T-helper 1 cell (primary cell): ENCODE measurements around the gene FNTB.
"Not testable (repeated sequence)": the region's sequence is repeated elsewhere in the genome, so short reads cannot be mapped to it uniquely, and the experiment has no call there.

Source experiments
- DNase-seq, 5 donors: peaks; one replicate each; pipeline ENCODE4 v3.0.0-alpha.2; 2012 to 2020

FNTB gene

GRCh38 chr14:65054471-65055085 is 67.9 kb downstream of the FNTB start:
- DNase-seq, result no peak

- DNase-seq, result no peak
These were observed 71.0 kb downstream of the FNTB start for GRCh38 chr14:65057695-65058094.

DNA sequence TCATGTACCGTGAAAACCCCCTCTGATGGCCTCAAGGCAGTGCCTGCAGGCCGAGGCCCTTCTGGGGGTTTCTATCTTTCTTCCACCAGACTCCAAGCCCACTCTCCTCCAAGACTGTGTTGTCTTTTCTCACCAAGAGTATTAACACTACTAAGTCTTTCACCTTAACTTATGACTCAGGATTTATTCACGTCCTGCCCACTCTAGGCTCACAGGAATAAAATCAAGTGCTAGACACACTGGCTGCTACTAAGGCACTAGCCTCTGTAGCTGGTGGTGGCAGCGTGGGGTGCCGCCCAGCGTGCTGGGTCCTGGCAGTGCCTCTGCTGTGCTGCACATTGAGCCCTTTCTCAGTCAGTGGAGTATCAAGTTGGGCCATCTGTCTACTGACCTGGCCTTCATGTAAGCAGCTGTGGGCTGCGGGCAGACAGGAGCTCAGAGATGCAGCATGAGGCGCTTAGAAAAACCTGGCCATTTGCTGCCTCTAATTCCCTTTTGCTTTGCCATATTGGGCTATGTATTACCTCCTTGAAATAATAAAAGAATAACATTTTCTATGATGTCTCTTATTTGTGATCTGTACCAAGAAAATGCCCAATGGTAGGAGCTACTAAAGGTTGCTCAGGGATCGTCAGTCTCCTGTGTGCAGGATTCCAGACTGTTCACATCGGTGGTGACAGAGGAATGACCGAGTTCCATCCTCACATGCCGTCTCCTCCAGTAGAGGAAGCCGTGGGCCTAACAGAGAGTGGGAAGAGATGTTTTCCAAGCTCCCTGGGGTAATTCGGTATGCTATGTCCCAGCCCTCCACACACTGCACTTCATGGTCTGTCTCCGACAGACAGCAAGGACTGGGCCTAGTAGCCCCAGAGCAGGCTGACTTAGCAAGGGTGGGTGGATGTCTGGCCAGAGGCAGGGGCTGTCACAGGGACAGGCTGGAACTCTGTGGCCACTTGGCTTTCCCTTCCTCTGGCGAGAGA is 75.7 kb downstream of the FNTB start:
- no peak for DNase-seq

- DNase-seq, result no peak
These were observed 79.0 kb downstream of the FNTB start for GRCh38 chr14:65065719-65066118.

GRCh38 chr14:65069874-65070413 is 83.2 kb downstream of the FNTB start:
- no peak for DNase-seq

GRCh38 chr14:65070471-65070976 is 83.8 kb downstream of the FNTB start:
- DNase-seq, result no peak

GRCh38 chr14:65071544-65071943 is 84.8 kb downstream of the FNTB start:
- DNase-seq, result no peak

GRCh38 chr14:65072256-65072655 is 85.6 kb downstream of the FNTB start:
- no peak for DNase-seq

DNA sequence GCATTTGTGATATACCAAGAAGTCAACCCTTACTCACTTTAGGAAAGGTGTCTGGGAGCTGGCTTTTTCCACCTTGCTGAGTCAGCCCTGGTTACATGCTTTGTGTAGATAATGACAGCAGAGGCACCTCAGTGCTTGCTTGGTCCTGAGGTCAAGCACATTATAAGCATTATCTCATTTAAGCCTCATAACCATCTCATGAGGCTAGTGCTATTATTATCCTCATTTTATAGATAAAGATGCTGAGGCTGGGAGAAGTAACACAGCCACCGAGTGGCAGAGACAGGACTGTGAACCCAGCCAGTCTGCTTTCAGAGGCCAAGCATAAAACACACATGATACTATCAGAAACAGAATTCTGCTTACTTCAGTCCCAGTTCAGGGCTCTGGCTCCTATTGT is 86.2 kb downstream of the FNTB start:
- DNase-seq, result no peak

- DNase-seq, result no peak
These were observed 87.0 kb downstream of the FNTB start for GRCh38 chr14:65073605-65074201.

DNA sequence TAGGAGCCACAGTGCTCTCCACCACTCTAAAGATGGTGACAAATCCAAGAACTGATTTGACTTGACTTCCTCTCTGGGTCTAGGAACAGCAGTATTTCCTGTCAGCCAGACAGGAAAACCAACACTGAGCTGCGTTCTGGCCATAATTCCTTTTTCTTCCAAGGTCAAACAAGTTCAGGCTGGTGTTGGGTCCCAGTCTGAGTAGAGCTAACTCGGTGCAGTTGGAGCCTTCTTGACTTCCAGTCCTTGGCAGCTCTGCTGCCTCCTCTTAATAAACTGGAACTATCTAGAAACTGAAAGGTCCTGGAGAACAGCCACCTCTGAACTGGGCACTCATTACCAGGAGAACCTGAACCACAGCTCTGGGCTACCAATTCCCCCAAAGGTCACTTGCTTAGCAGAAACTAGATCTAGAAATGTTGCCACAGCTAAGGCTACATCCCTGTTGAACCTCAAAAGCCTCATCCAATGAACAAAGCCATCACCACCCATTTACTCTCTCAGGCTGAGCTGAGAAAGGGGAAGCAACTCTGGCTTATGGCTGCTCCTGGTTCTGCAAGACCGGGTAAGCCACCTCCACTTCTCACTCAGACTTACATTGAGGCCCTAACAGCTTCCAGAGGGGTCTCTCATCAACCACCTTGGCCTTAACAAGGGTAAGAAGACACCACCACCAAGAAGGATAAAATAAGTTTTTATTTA is 87.9 kb downstream of the FNTB start:
- no peak for DNase-seq

DNA sequence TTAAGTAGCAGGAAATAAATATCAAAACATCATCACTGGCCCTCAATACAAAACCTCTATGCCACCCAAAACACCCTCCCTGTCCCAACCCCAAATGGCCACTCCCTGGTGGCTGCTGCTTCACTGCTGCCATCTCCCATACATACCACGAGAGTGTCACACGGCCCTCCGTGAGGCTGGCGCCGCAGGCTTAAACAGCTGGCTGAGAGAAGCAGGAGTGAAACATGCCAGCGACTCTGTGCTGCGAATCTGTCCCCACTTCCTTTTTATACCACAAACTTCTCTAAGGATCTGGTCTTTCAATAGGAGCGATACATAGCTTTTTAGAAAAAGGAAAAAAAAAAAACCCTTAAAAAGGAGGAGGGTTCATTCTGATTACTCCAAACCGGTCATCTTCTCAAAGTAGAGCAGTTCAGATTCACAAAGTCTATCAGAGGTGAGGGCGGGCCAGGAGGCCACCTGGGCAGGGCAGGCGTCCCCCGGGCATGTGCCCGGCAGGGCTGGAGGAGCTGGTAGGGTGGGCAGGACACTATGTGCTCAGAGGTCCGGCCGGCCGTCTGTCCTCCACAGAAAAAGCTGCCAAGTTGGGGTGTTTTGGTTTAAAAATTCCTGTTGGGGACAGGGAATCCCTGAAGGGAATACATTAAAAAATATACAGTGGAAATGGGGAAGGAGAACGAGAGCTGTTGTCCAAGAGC is 89.1 kb downstream of the FNTB start:
- no peak for DNase-seq

- DNase-seq, result no peak
These were observed 90.6 kb downstream of the FNTB start for GRCh38 chr14:65077318-65077717.

DNA sequence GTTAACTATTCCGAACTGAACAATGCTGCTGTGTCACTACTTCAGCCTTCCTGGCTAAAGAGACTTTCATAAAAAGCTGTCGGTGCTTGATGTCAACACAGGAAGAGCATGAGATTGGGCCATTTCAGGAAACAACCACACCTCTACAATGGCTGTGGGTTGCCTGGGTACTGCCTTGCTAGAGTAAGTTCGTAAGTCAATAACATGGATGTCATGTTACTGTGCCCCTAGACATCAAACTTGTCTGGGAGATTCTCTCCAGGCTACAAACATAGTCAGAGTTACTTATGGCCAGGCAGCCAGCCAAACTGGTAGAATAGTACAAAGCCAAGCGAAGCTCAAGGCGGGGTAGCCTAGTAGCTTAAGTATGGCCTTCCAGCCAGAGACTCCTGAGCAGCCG is 92.5 kb downstream of the FNTB start:
- no peak for DNase-seq

GRCh38 chr14:65079768-65080167 is 93.1 kb downstream of the FNTB start:
- no peak for DNase-seq

DNA sequence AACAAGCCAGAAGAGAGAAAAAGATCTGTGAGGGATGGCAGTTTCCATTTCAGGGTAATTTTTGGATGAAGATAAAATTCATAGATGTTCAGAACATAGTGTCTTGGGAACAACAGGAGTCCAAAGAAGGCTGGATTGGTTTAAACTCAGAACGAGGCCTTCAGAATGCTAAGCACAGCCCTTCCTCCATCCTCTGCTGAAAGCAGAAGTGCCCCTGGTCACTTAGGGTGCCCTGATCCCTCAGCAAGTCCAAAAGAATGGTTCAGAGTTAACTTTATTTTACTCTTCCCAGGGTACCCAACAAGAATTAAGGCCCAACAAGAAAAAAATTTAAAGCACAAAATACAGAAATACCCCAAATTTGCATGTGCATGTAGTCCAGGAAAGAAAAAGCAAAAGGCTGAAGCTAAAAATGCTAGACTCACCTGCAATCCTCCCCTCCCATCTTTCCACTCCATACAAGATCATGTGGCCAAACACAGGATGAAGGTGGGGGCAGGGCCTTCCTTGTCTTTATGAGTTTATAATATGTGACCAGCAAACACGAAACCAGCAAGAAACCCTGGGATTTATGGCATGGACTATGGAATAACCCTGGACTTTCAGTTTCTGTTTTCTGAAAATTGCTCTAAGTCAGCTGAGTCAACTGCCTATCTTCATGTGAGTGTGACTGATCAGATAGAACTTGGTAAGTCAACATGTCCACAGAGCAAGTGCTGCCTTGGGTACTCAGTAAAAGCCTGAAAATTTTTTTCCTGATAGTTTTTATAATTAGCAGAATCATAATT is 94.5 kb downstream of the FNTB start:
- DNase-seq, result no peak

DNA sequence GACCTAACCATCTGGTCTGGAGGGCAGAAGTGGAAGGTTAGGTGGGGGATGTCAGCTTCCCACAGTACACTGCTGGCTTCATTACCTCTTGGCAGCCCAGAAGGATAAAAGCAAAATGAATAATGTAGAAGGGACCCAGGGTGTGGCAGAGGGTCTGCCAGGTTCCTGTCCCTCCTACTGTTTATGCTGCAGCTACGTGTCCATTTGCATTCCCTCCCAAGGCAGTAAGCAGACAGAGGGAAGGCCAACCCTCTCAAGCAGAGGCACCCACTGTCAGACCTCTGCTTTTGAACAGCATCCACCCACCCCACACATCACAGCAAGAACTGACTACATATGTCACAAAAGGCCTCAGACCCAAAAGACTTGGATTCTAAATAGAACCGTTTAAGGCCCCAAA is 96.2 kb downstream of the FNTB start:
- no peak for DNase-seq

DNA sequence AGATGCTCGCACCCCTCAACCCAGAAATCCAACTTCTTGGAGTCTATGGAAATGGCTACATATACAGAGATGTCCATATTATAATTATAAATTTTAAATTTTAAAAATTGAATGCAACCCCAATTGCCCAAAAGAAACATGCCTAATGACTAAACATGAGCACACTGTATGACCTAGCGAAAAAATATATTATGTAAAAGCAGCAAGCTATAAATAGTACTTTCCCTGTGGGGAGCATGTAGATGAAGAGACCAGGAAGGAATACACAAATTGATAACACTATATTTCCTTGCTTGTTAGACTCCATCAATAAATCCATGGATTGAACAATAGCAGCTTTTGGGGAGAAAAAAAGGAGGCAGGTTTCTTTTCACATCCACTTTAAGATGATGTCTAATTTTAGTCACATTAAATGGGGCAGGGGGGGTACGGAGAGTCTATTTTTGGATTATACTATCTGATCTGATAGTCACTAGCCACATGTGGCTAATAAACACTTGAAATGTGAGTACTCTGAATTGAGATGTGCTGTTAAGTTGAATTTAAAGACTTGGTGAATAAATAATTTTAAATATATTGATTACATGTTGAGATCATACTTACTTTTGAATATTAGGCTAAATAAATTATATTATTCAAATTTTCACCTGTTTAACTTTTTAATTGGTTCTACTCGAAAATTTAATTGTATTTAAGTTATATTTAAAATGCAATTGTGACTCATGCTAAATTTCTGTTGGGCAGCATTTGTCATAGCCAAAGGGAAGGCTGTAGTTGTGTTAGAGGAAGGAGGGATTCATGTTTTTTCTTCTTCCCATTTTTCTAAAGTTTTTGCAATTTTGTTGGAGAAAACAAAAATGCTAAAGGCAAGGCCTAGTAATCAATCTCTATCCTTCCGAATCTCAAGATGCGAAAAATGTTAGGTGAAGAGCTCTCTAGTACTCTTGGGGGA is 98.1 kb downstream of the FNTB start:
- no peak for DNase-seq

DNA sequence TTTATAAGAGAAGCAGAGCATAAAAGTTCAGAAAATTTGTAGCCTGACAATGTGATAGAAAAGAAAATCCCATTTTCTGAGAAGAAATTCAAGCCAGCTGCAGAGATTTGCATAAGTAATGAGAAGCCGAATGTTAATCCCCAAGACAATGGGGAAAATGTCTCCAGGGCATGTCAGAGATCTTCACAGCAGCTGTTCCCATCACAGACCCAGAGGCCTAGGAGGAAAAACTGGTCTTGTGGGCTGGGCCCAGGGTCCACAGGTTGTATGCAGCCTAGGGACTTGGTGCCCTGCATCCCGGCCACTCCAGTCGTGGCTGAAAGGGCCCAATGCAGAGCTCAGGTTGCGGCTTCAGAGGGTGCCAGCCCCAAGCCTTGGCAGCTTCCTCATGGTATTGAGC is 100.0 kb downstream of the FNTB start:
- not testable (repeated sequence) for DNase-seq

DNA sequence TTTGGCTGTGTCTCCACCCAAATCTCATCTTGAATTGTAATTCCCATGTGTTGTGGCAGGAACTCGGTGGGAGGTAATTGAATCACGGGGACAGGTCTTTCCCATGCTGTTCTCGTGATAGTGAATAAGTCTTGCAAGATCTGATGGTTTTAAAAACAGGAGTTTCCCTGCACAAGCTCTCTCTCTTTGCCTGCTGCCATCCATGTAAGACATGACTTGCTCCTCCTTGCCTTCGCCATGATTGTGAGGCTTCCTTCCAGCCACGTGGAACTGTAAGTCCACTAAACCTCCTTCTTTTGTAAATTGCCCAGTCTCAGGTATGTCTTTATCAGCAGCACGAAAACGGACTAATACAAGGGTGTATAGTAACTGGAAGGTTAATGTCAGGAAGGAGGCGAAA is 101.1 kb downstream of the FNTB start:
- not testable (repeated sequence) for DNase-seq
